Neural cell (in vitro differentiated cells): Measurements from ENCODE around the gene PHLPP1. TPM values are rescaled to one million over a fixed set of nuclear protein-coding genes. Genes with fewer than 3 reads are reported as not detected.

Experiments used
- H2AFZ ChIP-seq: fragments of 200-600, 300-800 bp; sonication (generic), shearing (Covaris generic); 2 replicates; pipeline ENCODE4 v1.6.0; 2014; ENCODE audit warnings: low read depth, mild to moderate bottlenecking, antibody characterized with exemption, low read length, moderate library complexity
- H3F3A ChIP-seq: fragments of 200-600 bp; shearing (Covaris generic); 2 replicates; pipeline ENCODE4 v1.6.1; 2016; ENCODE audit warnings: mild to moderate bottlenecking, moderate library complexity, mixed read lengths, antibody characterized with exemption, low read length; ENCODE audit not compliant: insufficient read depth, poor library complexity, severe bottlenecking
- H3K27ac ChIP-seq: fragments of 200-600, 300-800 bp; sonication (generic), shearing (Covaris generic); 2 replicates; pipeline ENCODE4 v1.5.1; 2014; ENCODE audit warnings: mild to moderate bottlenecking, low read length, moderate library complexity
- H3K27me3 ChIP-seq: fragments of 300-800, 200-600 bp; sonication (generic), shearing (Covaris generic); 2 replicates; pipeline ENCODE4 v1.6.0; 2014; ENCODE audit warnings: mild to moderate bottlenecking, low read depth, low read length, moderate library complexity; ENCODE audit not compliant: insufficient read depth
- H3K36me3 ChIP-seq: fragments of 300-800, 200-600 bp; sonication (generic), shearing (Covaris generic); 2 replicates; pipeline ENCODE4 v1.5.1; 2014; ENCODE audit warnings: mild to moderate bottlenecking, antibody characterized with exemption, low read length, moderate library complexity; ENCODE audit not compliant: insufficient read depth
- H3K4me2 ChIP-seq: fragments of 300-800, 200-600 bp; sonication (generic), shearing (Covaris generic); 2 replicates; pipeline ENCODE4 v1.6.0; 2014; ENCODE audit warnings: mild to moderate bottlenecking, low read length
- H3K4me3 ChIP-seq: fragments of 300-800, 200-600 bp; sonication (generic), shearing (Covaris generic); 2 replicates; pipeline ENCODE4 v1.5.1; 2014; ENCODE audit warnings: mild to moderate bottlenecking, low read length, moderate library complexity
- H3K79me2 ChIP-seq: fragments of 200-600 bp; shearing (Covaris generic); replicated peaks from 2 replicates; pipeline ENCODE4 v1.6.0; 2014; ENCODE audit warnings: mild to moderate bottlenecking, low read length, moderate library complexity; ENCODE audit not compliant: insufficient read depth
- H3K9ac ChIP-seq: fragments of 300-800, 200-600 bp; sonication (generic), shearing (Covaris generic); 2 replicates; pipeline ENCODE4 v1.6.1; 2016; ENCODE audit warnings: mild to moderate bottlenecking, low read length, mixed read lengths
- H3K9me2 ChIP-seq: fragments of 200-600 bp; shearing (Covaris generic); 2 replicates; pipeline ENCODE4 v1.6.1; 2016; ENCODE audit warnings: mild to moderate bottlenecking, low read length, mixed read lengths; ENCODE audit not compliant: insufficient read depth
- H3K9me3 ChIP-seq: fragments of 200-600, 300-800 bp; sonication (generic), shearing (Covaris generic); 2 replicates; pipeline ENCODE4 v1.6.1; 2016; ENCODE audit warnings: mild to moderate bottlenecking, mixed run types, low read length, moderate library complexity, mixed read lengths
- H4K20me1 ChIP-seq: fragments of 200-600 bp; shearing (Covaris generic); 2 replicates; pipeline ENCODE4 v1.6.1; 2016; ENCODE audit warnings: mild to moderate bottlenecking, mixed run types; ENCODE audit not compliant: insufficient read depth
- CTCF ChIP-seq: fragments of 450-650 bp; IDR thresholded peaks from 2 replicates; pipeline ENCODE4 v1.5.1; 2014; ENCODE audit warnings: antibody characterized with exemption, mild to moderate bottlenecking, moderate library complexity; ENCODE audit not compliant: poor library complexity, severe bottlenecking
- EP300 ChIP-seq: fragments of 450-650 bp; conservative IDR thresholded peaks from 2 replicates; pipeline ENCODE4 v1.6.1; 2014; ENCODE audit warnings: antibody characterized with exemption, mild to moderate bottlenecking, moderate library complexity; ENCODE audit not compliant: poor library complexity, severe bottlenecking
- EZH2 ChIP-seq: fragments of 200-600, 300-800 bp; shearing (Covaris generic), sonication (generic); IDR thresholded peaks from 2 replicates; pipeline ENCODE4 v1.6.1; 2014; ENCODE audit warnings: antibody characterized with exemption, low read length, borderline replicate concordance, mild to moderate bottlenecking; ENCODE audit not compliant: insufficient read depth, poor library complexity, severe bottlenecking
- MXI1 ChIP-seq: fragments of 450-650 bp; conservative IDR thresholded peaks from 2 replicates; pipeline ENCODE4 v1.6.1; 2014; ENCODE audit warnings: antibody characterized with exemption, mild to moderate bottlenecking; ENCODE audit not compliant: poor library complexity, severe bottlenecking
- POLR2AphosphoS5 ChIP-seq: IDR thresholded peaks from 2 replicates; pipeline ENCODE4 v1.6.1; 2012
- RAD21 ChIP-seq: fragments of 450-650 bp; conservative IDR thresholded peaks from 2 replicates; pipeline ENCODE4 v1.6.1; 2014; ENCODE audit warnings: antibody characterized with exemption, mild to moderate bottlenecking, moderate library complexity
- REST ChIP-seq: IDR thresholded peaks from 2 replicates; pipeline ENCODE4 v1.6.1; 2012; ENCODE audit warnings: borderline replicate concordance
- SMC3 ChIP-seq: fragments of 450-650 bp; conservative IDR thresholded peaks from 2 replicates; pipeline ENCODE4 v1.6.1; 2014; ENCODE audit warnings: antibody characterized with exemption, mild to moderate bottlenecking, moderate library complexity; ENCODE audit not compliant: poor library complexity
- TAF1 ChIP-seq: IDR thresholded peaks from 2 replicates; pipeline ENCODE4 v1.6.1; 2012; ENCODE audit warnings: low read depth
- polyA plus RNA-seq: library from polyadenylated mRNA; depleted of rRNA; stranded (reverse); fragments of >200 nt; gene quantifications from 2 replicates; pipeline ENCODE4 v1.2.3, GENCODE V29; 2014

Gene PHLPP1
- polyA plus RNA-seq, 1 donor from 2014 or later = 4.5 TPM

GRCh38 chr18:62852851-62853250, 137.5 kb downstream of the PHLPP1 start:
- Histone ChIP-seq H3K79me2 (peaks cover 7% of the 10 kb centered on the region), H2AFZ (no peak overlapping the region), H3K27ac (no peak overlapping the region), H3K9me3 (no peaks in the 10 kb centered on the region), H3F3A (no peaks in the 10 kb centered on the region), H3K36me3 (no peaks in the 10 kb centered on the region), H3K4me3 (no peak overlapping the region), H4K20me1 (no peaks in the 10 kb centered on the region), H3K9ac (no peak overlapping the region), H3K9me2 (no peaks in the 10 kb centered on the region), H3K4me2 (no peak overlapping the region), H3K27me3 (no peaks in the 10 kb centered on the region)
- TF ChIP-seq REST (no peak), POLR2AphosphoS5 (no peak), EZH2 (no peak), EP300 (no peak), SMC3 (no peak), RAD21 (no peak), CTCF (no peak), TAF1 (no peak)

GRCh38 chr18:62856294-62856693, 141.0 kb downstream of the PHLPP1 start:
- TF ChIP-seq MXI1 (no peak), EP300 (no peak), POLR2AphosphoS5 (no peak), SMC3 (no peak), REST (no peak), CTCF (no peak), EZH2 (no peak)
- H3K27ac ChIP-seq = no peak overlapping the region
- no peak overlapping the region for H3K4me3 ChIP-seq
- H2AFZ ChIP-seq = no peak overlapping the region
- no peaks in the 10 kb centered on the region for H4K20me1 ChIP-seq
- no peaks in the 10 kb centered on the region for H3F3A ChIP-seq
- H3K4me2 ChIP-seq = no peak overlapping the region
- H3K36me3 ChIP-seq = no peaks in the 10 kb centered on the region
- no peak overlapping the region for H3K9ac ChIP-seq
- H3K27me3 ChIP-seq = no peaks in the 10 kb centered on the region
- peaks cover 7% of the 10 kb centered on the region for H3K79me2 ChIP-seq
- H3K9me3 ChIP-seq = no peaks in the 10 kb centered on the region
- no peaks in the 10 kb centered on the region for H3K9me2 ChIP-seq
